Measurements from ENCODE around the gene UGT1A9.

The UGT1A9 gene

GRCh38 chr2:233815861-233816260, 144.2 kb downstream of the UGT1A9 start:
- TF ChIP-seq CTCF (IDR thresholded peaks at IDR 0.05; ENCODE audit: low read depth, low read length), result no peak
- no peak for DNase-seq (ENCODE audit: extremely low read depth, low read depth)

- TF ChIP-seq CTCF (IDR thresholded peaks at IDR 0.05; ENCODE audit: low read depth, low read length), result no peak
- DNase-seq (ENCODE audit: extremely low read depth, low read depth), result no peak
Measured at GRCh38 chr2:233816334-233816733, 144.6 kb downstream of the UGT1A9 start.

GRCh38 chr2:233816771-233817170, 145.1 kb downstream of the UGT1A9 start:
- no peak for DNase-seq (ENCODE audit: extremely low read depth, low read depth)
- TF ChIP-seq CTCF (IDR thresholded peaks at IDR 0.05; ENCODE audit: low read depth, low read length), result no peak

- DNase-seq (ENCODE audit: extremely low read depth, low read depth), result no peak
- no peak for TF ChIP-seq CTCF (IDR thresholded peaks at IDR 0.05; ENCODE audit: low read depth, low read length)
Measured at GRCh38 chr2:233817361-233817911, 145.7 kb downstream of the UGT1A9 start.

- no peak for TF ChIP-seq CTCF (IDR thresholded peaks at IDR 0.05; ENCODE audit: low read depth, low read length)
Measured at GRCh38 chr2:233817995-233818638, 146.4 kb downstream of the UGT1A9 start.

GRCh38 chr2:233818639-233819621, 147.2 kb downstream of the UGT1A9 start:
- no peak for DNase-seq (ENCODE audit: extremely low read depth, low read depth)
- no peak for TF ChIP-seq CTCF (IDR thresholded peaks at IDR 0.05; ENCODE audit: low read depth, low read length)

More at GRCh38 chr2:233817995-233818638, 146.4 kb downstream of the UGT1A9 start:
- no peak for DNase-seq (ENCODE audit: extremely low read depth, low read depth)
